ENCODE results near the gene TMEM125.

GRCh38 chr1:43272161-43272560 is 2.4 kb downstream of the TMEM125 start:
- TF ChIP-seq EZH2phosphoT487 (IDR thresholded peaks at IDR 0.05; ENCODE audit: borderline replicate concordance): no peak
- no peak for TF ChIP-seq CTCF (conservative IDR thresholded peaks at IDR 0.05; ENCODE audit: low read length)
